ENCODE results near the gene BHLHE40.

DNA sequence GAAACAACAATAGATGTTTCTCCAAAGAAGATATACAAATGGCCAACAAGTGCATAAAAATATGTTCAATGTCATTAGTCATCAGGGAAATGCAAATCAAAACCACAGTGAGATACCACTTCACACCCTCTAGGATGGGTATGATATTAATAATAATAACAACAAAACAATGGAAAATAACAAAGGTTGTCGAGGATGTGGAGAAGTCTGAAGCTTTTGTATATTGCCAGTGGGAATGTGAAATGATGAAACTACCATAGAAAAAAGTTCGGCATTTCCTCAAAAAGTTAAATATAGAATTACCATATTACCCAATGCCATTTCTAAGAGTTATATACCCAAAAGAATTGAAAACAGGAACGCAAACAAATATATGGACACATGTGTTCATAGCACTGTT is 10.8 kb downstream of the BHLHE40 start:
- TF ChIP-seq, protein P1, sequence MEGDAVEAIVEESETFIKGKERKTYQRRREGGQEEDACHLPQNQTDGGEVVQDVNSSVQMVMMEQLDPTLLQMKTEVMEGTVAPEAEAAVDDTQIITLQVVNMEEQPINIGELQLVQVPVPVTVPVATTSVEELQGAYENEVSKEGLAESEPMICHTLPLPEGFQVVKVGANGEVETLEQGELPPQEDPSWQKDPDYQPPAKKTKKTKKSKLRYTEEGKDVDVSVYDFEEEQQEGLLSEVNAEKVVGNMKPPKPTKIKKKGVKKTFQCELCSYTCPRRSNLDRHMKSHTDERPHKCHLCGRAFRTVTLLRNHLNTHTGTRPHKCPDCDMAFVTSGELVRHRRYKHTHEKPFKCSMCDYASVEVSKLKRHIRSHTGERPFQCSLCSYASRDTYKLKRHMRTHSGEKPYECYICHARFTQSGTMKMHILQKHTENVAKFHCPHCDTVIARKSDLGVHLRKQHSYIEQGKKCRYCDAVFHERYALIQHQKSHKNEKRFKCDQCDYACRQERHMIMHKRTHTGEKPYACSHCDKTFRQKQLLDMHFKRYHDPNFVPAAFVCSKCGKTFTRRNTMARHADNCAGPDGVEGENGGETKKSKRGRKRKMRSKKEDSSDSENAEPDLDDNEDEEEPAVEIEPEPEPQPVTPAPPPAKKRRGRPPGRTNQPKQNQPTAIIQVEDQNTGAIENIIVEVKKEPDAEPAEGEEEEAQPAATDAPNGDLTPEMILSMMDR (IDR thresholded peaks at IDR 0.05; ENCODE audit: poor library complexity, severe bottlenecking) = no peak
- TF ChIP-seq POLR2AphosphoS5 (IDR thresholded peaks at IDR 0.05) = no peak
- no peak for TF ChIP-seq EZH2 (IDR thresholded peaks at IDR 0.05; ENCODE audit: borderline replicate concordance, insufficient read depth, low read length, poor library complexity, severe bottlenecking)
- no peak for TF ChIP-seq SMC3 (conservative IDR thresholded peaks at IDR 0.05; ENCODE audit: poor library complexity)
- TF ChIP-seq, protein P2, sequence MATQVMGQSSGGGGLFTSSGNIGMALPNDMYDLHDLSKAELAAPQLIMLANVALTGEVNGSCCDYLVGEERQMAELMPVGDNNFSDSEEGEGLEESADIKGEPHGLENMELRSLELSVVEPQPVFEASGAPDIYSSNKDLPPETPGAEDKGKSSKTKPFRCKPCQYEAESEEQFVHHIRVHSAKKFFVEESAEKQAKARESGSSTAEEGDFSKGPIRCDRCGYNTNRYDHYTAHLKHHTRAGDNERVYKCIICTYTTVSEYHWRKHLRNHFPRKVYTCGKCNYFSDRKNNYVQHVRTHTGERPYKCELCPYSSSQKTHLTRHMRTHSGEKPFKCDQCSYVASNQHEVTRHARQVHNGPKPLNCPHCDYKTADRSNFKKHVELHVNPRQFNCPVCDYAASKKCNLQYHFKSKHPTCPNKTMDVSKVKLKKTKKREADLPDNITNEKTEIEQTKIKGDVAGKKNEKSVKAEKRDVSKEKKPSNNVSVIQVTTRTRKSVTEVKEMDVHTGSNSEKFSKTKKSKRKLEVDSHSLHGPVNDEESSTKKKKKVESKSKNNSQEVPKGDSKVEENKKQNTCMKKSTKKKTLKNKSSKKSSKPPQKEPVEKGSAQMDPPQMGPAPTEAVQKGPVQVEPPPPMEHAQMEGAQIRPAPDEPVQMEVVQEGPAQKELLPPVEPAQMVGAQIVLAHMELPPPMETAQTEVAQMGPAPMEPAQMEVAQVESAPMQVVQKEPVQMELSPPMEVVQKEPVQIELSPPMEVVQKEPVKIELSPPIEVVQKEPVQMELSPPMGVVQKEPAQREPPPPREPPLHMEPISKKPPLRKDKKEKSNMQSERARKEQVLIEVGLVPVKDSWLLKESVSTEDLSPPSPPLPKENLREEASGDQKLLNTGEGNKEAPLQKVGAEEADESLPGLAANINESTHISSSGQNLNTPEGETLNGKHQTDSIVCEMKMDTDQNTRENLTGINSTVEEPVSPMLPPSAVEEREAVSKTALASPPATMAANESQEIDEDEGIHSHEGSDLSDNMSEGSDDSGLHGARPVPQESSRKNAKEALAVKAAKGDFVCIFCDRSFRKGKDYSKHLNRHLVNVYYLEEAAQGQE (IDR thresholded peaks at IDR 0.05; ENCODE audit: borderline replicate concordance) = no peak

Measured in neural cell (in vitro differentiated cells).